NCI-H146 (cell line): ENCODE results near the gene EPC2.
"Not testable (repeated sequence)": the region's sequence is repeated elsewhere in the genome, so short reads cannot be mapped to it uniquely, and the experiment has no call there.

Source experiments
- DNase-seq: peaks from one replicate; lab custom pipeline; 2025; lab: John Stamatoyannopoulos, UW

Gene EPC2

GRCh38 chr2:148721991-148722777 lies 77.6 kb downstream of the EPC2 start:
- DNase-seq: no peak

DNA sequence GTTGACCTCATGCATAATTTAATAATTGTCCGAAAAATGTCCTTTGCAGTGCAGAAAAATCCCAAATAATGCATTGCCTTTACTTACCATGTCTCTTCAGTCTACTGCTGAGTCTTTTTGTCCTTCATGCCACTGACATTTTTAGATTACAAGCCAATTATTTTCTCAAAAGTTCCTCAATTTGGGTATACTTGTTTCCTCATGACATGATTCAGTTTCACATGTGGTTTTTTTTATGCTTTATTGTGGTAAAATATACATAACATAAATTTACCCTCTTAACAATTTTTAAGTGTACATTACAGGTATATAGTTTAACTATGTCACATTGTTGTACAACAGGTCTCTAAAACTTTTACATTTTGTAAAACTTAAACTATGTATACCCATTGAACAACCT lies 81.0 kb downstream of the EPC2 start:
- no peak for DNase-seq

- no peak for DNase-seq
These were observed 81.7 kb downstream of the EPC2 start for GRCh38 chr2:148726228-148726627.

DNA sequence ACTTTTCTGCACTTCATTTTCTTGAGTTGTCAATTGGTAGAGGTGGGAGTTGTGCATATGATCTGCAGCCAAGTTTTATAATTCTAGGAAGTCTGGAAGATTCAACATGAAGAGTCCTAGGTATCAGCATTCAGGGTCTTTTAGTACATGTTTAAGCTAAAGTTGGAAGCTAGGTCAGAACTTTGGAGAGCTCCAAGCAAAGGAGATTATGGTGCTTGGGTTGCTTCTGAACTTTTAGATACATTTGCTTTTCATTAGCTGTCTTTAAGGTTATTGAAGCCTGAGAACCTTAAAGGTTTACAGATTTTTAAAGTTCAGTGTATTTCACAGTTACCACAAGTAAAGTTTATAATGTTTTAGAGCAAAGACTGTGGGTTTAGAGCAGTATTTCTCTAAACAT lies 85.5 kb downstream of the EPC2 start:
- no peak for DNase-seq

DNA sequence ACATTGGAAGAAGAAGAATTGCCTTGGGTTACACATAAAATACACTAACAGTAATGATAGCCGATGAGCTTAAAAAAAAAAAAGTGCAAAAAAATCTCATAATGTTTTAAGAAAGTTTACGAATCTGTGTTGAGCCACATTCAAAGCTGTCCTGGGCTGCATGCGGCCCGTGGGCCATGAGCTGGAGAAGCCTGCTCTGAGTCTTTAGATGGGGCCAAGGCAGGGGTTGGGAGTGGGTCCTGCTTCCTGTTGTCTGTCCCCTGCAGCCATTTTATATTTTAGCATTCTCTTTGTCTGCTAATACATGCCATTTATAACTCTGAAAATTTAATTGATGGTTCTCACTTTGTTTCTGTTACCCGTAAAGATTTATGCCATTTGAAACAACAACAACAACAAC lies 93.2 kb downstream of the EPC2 start:
- no peak for DNase-seq

DNA sequence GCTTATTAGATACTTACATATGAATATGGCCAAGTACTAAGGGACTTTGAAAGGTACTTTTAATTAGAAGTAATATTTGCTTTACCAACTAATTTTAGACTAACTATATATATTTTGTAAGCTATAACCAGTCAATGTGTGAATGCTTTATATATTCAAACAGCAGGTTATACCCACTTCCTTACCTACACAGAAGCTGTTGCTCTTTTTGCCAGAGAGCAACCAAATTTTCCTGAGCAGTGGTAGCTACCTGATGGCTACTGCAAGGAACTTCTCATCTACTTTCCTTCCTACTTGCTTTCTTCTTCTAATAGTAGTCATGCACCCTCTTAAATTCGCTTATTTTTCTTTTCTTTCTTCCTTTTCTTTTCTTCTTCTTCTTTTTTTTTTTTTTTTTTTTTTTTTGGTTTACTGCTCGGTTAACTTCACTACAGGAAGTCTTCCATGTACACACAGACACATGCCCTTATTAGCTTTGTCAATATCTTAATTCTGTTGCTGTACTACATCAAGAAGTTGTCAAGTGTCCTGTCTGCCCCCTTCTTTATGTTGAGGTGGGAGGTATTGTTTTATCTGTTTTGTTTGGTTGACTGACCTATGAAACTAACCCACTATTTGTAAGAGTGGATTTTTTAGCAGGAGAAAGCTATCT lies 95.0 kb downstream of the EPC2 start:
- no peak for DNase-seq

GRCh38 chr2:148742373-148742772 lies 97.8 kb downstream of the EPC2 start:
- DNase-seq: no peak

GRCh38 chr2:148745151-148745851 lies 100.8 kb downstream of the EPC2 start:
- no peak for DNase-seq

DNA sequence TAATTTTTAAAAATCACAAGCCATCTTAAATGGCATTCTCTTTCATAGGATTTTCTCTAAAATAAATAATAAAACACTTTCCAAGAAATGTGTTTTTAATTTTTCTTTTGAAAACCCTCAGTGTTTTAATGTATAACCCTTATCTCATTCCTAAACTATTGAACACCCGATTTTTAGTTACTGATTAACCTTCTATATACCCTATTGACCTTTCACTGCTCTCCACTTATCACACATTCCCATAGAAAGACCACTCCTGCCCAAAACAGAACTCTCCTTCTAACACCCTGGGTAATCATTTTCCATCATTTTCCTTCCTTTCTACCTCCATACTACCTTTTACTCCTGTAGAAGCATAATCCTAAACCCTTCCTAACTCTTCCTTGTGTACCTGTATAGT lies 102.4 kb downstream of the EPC2 start:
- no peak for DNase-seq

DNA sequence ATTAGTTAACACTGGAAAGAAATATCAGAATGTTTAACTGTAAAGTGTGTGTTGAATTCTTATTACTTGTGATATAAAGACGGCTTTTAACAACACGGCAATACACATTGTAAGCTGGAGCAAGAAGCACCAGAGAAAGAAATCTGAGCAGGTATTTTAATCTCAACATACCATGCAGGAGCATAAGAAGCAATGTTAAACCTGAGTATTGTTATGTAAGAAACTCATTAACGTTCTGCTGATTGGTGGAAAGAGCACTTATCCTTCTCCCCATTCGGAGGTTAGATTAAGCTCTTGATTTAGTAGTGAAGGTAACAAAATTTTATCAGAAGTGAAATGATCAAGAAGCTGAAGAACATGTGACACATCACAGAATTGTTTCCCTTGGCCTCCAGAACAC lies 107.4 kb downstream of the EPC2 start:
- no peak for DNase-seq

DNA sequence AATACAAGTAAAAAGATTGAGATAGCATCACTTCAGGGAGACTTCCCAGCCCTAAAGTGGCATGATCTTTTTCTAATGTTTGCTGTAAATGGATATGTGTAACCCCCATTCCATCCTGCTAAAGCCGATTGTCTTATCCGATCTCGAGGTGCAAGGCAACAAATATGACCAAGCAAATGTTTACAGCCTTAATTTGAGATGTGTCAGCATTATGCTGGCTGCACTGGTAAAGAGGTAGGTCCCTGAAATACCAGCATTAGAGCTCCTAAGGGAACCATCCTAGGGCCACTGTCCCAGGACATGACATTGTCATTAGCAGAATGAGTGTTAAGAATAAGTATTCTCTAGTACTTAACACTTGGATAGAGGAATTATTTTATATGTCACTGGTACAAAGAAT lies 108.4 kb downstream of the EPC2 start:
- no peak for DNase-seq

- no peak for DNase-seq
These were observed 110.3 kb downstream of the EPC2 start for GRCh38 chr2:148754864-148755263.

DNA sequence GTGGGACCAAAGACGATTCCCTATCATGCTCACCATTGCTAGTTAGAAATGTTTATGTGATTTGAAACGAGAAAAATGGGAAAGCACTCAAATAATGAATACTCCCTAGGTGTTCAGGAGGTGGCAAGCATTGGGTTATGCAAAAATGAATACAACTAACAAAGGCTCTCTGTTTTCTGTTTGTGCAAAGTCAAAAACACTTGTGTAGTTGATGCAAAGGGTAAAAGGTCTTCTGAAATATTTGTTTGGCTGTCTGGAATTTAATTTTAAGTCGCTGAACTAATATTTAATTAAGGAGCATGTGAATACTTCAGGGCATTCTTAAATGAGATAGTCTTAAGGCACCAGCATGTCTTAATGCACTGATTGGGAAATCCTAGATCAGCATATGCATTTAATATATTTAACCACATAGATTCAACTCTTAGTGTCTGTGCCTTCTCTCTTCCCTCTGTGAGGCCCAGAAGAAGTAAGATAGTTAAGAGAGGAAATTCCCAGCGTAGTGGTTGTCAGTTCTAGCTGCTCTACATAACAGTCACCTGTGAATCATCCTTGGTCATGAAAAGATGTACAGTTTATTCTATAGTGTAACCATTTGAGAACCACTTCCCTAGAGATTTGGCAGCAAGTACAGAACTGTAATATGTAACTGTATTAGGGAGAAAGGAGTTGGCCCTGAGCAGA lies 111.9 kb downstream of the EPC2 start:
- no peak for DNase-seq

GRCh38 chr2:148764815-148765214 lies 120.3 kb downstream of the EPC2 start:
- DNase-seq: no peak

- DNase-seq: no peak
These were observed 125.5 kb downstream of the EPC2 start for GRCh38 chr2:148770047-148770446.

- DNase-seq: no peak
These were observed 137.0 kb downstream of the EPC2 start for GRCh38 chr2:148781544-148781943.

- DNase-seq: no peak
These were observed 144.5 kb downstream of the EPC2 start for GRCh38 chr2:148789059-148789458.

DNA sequence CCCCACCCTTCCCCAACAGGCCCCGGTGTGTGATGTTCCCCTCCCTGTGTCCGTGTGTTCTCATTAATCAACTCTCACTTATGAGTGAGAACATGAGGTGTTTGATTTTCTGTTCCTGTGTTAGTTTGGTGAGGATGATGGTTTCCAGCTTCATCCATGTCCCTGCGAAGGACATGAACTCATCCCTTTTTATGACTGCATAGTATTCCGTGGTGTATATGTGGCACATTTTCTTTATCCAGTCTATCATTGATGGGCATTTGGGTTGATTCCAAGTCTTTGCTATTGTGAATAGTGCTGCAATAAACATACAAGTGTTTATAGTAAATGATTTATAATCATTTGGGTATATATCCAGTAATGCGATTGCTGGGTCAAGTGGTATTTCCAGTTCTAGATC lies 145.6 kb downstream of the EPC2 start:
- DNase-seq: not testable (repeated sequence)

- DNase-seq: no peak
These were observed 150.0 kb downstream of the EPC2 start for GRCh38 chr2:148794558-148794957.

DNA sequence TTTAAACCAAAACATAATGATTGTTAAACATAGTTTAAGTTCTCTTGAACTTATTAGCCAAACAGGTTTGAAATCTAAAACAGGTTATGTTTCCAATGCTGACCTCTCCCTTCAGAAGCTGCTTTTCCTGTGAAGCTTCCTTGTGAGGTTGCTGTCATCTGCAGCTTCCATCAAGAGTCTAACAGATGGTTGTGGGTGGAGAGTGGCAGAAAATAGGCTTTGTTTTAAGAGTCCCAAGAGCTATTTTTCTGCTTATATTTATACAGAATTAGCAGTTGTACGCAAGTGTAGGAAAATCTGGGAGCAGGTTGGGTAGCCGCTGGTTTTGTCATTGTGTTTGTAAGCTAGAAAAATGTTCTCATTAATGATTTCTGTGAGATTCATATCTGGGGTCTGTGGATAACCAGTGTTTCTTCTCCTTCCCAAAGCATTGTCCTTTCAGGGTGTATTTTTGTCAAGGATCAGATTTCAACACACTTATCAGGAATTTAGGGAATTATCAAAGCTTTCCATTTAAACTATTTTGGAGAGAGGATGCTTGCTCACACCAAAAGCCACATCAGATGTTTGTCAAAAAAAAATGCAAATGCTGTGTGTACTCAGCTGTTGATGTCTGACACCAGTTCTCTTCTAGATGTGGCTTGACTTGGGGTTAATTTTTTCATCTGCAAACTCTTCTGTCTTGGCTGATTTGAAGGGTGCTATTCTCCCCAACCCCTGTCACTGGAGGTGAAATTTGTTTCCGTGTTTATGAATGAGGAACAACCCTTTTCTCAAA lies 152.4 kb downstream of the EPC2 start:
- peak; percentile 48 for DNase-seq

- no peak for DNase-seq
These were observed 158.1 kb downstream of the EPC2 start for GRCh38 chr2:148802448-148803220.
